DND-41 (cell line): ENCODE results near the gene TGM1.
"Not testable (repeated sequence)": the region's sequence is repeated elsewhere in the genome, so short reads cannot be mapped to it uniquely, and the experiment has no call there.

Source experiments
- ATAC-seq: fragments of 200-7000 bp; cut with Tn5 transposase; 3 replicates; pipeline ENCODE4 v1.9.1; 2021; ENCODE audit warnings: low read depth; ENCODE audit not compliant: insufficient read depth
- DNase-seq: peaks from one replicate; pipeline ENCODE4 v3.0.0-alpha.2; 2020
- H2AFZ ChIP-seq: 2 replicates; pipeline ENCODE4 v1.6.0; 2012; ENCODE audit warnings: low read depth, low read length
- H3K27ac ChIP-seq: 2 replicates; pipeline ENCODE4 v1.5.1; 2012; ENCODE audit warnings: low read length, inconsistent platforms
- H3K27me3 ChIP-seq: fragments of 200-600 bp; sonication (generic); 2 replicates; pipeline ENCODE4 v1.6.0; 2012; ENCODE audit warnings: low read length, mild to moderate bottlenecking, inconsistent platforms; ENCODE audit not compliant: insufficient read depth, poor library complexity
- H3K36me3 ChIP-seq: 2 replicates; pipeline ENCODE4 v1.5.1; 2012; ENCODE audit warnings: low read length, inconsistent platforms; ENCODE audit not compliant: insufficient read depth
- H3K4me1 ChIP-seq: 2 replicates; pipeline ENCODE4 v1.5.1; 2012; ENCODE audit warnings: mild to moderate bottlenecking, low read length; ENCODE audit not compliant: insufficient read depth
- H3K4me2 ChIP-seq: 2 replicates; pipeline ENCODE4 v1.6.0; 2012; ENCODE audit warnings: mild to moderate bottlenecking, moderate library complexity, low read length, inconsistent platforms; ENCODE audit not compliant: insufficient read depth
- H3K4me3 ChIP-seq, 2 experiments: fragments of 200-600 bp in 1 of 2; shearing (Covaris generic) in 1 of 2; 2 replicates each; pipeline ENCODE4 v1.5.1; 2012 to 2016; ENCODE audit warnings: inconsistent platforms in 2 of 2, low read length in 2 of 2, mild to moderate bottlenecking in 2 of 2, low read depth in 1 of 2, moderate library complexity in 1 of 2
- H3K79me2 ChIP-seq: 2 replicates; pipeline ENCODE4 v1.6.0; 2012; ENCODE audit warnings: low read length, inconsistent platforms; ENCODE audit not compliant: insufficient read depth
- H3K9ac ChIP-seq: 2 replicates; pipeline ENCODE4 v1.6.0; 2012; ENCODE audit warnings: low read depth, mild to moderate bottlenecking, inconsistent platforms, low read length, moderate library complexity
- H3K9me3 ChIP-seq: 2 replicates; pipeline ENCODE4 v1.5.1; 2012; ENCODE audit warnings: low read length, moderate library complexity, mild to moderate bottlenecking, inconsistent platforms; ENCODE audit not compliant: insufficient read depth, severe bottlenecking
- H4K20me1 ChIP-seq: 2 replicates; pipeline ENCODE4 v1.6.0; 2012; ENCODE audit warnings: low read length; ENCODE audit not compliant: insufficient read depth
- EZH2 ChIP-seq: IDR thresholded peaks from 3 replicates; pipeline ENCODE4 v1.6.1; 2012; ENCODE audit warnings: borderline replicate concordance, low read depth, mild to moderate bottlenecking, moderate library complexity, low read length, inconsistent platforms; ENCODE audit not compliant: severe bottlenecking
- TF ChIP-seq, protein P1 (sequence below): IDR thresholded peaks from 2 replicates; pipeline ENCODE4 v1.5.1; 2012; ENCODE audit warnings: borderline replicate concordance, low read length, moderate library complexity, mild to moderate bottlenecking; ENCODE audit not compliant: poor library complexity, severe bottlenecking; ENCODE audit errors: extremely low read depth

TGM1 gene

GRCh38 chr14:24207104-24207551 lies 55.8 kb downstream of the TGM1 start:
- ATAC-seq, result no peak
- Histone ChIP-seq H3K27me3 (no peaks in the 10 kb centered on the region), H3K27ac (no peak overlapping the region), H3K4me2 (no peak overlapping the region), H3K4me3 (no peak overlapping the region), H2AFZ (no peak overlapping the region), H4K20me1 (no peaks in the 10 kb centered on the region), H3K79me2 (peaks cover 18% of the 10 kb centered on the region), H3K9ac (no peak overlapping the region), H3K9me3 (peaks cover 3% of the 10 kb centered on the region), H3K4me1 (peaks cover 11% of the 10 kb centered on the region), H3K36me3 (peaks cover 78% of the 10 kb centered on the region)
- no peak for TF ChIP-seq EZH2
- TF ChIP-seq, protein P1, sequence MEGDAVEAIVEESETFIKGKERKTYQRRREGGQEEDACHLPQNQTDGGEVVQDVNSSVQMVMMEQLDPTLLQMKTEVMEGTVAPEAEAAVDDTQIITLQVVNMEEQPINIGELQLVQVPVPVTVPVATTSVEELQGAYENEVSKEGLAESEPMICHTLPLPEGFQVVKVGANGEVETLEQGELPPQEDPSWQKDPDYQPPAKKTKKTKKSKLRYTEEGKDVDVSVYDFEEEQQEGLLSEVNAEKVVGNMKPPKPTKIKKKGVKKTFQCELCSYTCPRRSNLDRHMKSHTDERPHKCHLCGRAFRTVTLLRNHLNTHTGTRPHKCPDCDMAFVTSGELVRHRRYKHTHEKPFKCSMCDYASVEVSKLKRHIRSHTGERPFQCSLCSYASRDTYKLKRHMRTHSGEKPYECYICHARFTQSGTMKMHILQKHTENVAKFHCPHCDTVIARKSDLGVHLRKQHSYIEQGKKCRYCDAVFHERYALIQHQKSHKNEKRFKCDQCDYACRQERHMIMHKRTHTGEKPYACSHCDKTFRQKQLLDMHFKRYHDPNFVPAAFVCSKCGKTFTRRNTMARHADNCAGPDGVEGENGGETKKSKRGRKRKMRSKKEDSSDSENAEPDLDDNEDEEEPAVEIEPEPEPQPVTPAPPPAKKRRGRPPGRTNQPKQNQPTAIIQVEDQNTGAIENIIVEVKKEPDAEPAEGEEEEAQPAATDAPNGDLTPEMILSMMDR, result no peak
- no peak for DNase-seq

- Histone ChIP-seq H4K20me1 (no peaks in the 10 kb centered on the region), H3K9ac (no peak overlapping the region), H3K27ac (no peak overlapping the region), H3K36me3 (peaks cover 79% of the 10 kb centered on the region), H3K4me3 (no peak overlapping the region), H3K27me3 (no peaks in the 10 kb centered on the region), H2AFZ (no peak overlapping the region), H3K4me2 (no peak overlapping the region), H3K4me1 (peaks cover 4% of the 10 kb centered on the region), H3K79me2 (peaks cover 15% of the 10 kb centered on the region), H3K9me3 (peaks cover 5% of the 10 kb centered on the region)
- ATAC-seq (no peak), DNase-seq (no peak)
- TF ChIP-seq, protein P1, result no peak
- TF ChIP-seq EZH2, result no peak
These were observed 56.5 kb downstream of the TGM1 start for GRCh38 chr14:24206260-24207103.

DNA sequence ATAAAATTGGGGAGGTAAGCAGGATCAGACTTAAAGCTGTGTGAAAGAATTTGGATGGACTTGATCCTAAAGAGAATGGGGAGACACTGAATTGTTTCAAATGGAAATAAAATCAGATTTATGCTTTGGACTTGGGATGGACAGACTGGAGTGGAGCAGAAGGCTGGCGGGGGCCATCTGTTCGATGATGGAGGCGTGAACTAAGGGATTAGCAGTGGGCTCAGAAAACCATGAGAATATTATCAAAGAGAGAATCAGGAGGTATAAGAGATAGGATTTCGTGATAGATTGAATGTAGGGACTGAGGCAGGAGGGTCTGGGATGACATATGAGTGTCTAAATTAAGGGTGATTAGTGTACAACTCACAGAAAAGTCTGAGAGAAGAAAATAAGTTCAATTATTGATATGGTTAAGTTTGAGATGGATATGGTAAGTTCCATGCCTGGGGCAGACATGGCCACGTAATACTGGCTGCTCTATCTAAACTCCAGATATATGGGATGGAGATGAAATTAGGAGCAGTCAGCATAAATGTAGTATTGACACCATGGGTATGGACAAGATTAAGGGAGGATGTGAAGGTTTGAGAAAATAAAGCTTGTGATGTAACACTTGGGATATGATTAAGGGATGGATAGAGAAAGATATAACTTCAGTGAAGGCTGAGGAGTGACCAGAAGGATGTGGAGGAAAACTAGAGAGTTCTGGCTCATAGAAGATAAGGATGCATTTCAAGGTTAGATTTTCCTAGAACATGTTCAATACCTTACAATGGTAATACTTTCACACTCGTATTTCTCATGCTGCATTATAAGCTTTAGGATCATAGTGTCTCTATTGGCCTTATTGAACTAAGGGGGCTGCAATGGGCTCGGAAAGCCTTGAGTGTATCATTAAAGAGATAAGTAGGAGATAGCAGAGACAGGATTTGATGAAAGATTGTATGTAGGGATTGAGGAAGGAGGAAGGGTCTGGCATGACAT lies 58.5 kb downstream of the TGM1 start:
- Histone ChIP-seq H3K9me3 (peaks cover 5% of the 10 kb centered on the region), H3K79me2 (peaks cover 4% of the 10 kb centered on the region; the same call in 1 of the 2 replicates), H3K27me3 (no peaks in the 10 kb centered on the region), H3K27ac (no peak overlapping the region), H3K4me2 (no peak overlapping the region), H2AFZ (no peak overlapping the region), H3K4me1 (no peaks in the 10 kb centered on the region), H4K20me1 (no peaks in the 10 kb centered on the region), H3K4me3 (no peak overlapping the region), H3K36me3 (peaks cover 72% of the 10 kb centered on the region), H3K9ac (no peak overlapping the region)
- no peak for DNase-seq
- no peak for TF ChIP-seq EZH2
- TF ChIP-seq, protein P1, result no peak
- ATAC-seq, result no peak

GRCh38 chr14:24203249-24203886 lies 59.6 kb downstream of the TGM1 start:
- not testable (repeated sequence) for H3K4me2 ChIP-seq, H2AFZ ChIP-seq, H3K4me1 ChIP-seq, H3K4me3 ChIP-seq, DNase-seq, H4K20me1 ChIP-seq, H3K79me2 ChIP-seq, H3K27me3 ChIP-seq, H3K9ac ChIP-seq, H3K9me3 ChIP-seq, H3K27ac ChIP-seq, ATAC-seq
- peaks cover 65% of the 10 kb centered on the region for H3K36me3 ChIP-seq

DNA sequence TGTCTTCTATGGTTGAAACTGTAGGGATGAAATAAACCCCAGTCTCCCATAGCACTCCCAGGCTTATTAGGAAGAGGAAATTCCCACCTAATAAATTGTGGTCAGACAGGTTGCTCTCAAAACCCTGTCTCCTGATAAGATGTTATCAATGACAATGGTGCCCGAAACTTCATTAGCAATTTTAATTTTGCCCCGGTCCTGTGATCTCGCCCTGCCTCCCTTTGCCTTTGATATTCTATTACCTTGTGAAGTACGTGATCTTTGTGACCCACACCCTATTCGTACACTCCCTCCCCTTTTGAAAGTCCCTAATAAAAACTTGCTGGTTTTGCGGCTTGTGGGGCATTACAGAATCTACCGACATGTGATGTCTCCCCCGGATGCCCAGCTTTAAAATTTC lies 60.4 kb downstream of the TGM1 start:
- H3K4me3 ChIP-seq, H3K9me3 ChIP-seq, H3K4me2 ChIP-seq, H3K27ac ChIP-seq, H3K9ac ChIP-seq, H4K20me1 ChIP-seq, H3K79me2 ChIP-seq, H2AFZ ChIP-seq, H3K4me1 ChIP-seq, DNase-seq, ATAC-seq, H3K27me3 ChIP-seq: not testable (repeated sequence)
- H3K36me3 ChIP-seq, result peaks cover 56% of the 10 kb centered on the region
